ENCODE measurements around the gene PARN.

DNA sequence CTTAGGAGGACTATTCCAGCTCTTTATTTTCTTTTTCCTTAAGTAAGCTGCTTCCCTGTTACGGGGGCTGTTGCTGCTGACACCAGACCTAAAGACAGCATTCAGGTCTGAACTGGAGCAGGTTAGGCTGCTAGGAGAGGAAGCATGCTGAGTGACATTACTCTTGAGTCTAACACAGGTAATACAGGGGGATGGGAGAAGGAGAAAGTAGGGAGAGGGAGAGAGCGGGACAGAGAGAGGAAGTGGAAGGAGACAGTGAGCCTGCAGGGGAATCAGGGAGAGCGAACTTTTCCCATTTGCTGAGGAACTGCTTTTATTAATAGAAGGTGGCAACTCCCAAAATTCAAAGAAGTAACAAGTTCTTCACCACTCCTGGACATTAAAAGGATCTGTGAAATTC, 130.9 kb downstream of the PARN start:
- TF ChIP-seq POLR2AphosphoS5 (IDR thresholded peaks at IDR 0.05; ENCODE audit: low read depth, low read length) (no peak), TAF1 (IDR thresholded peaks at IDR 0.05; ENCODE audit: borderline replicate concordance, low read depth, low read length) (no peak)
